ENCODE measurements around the gene TRERF1. TPM values are rescaled to one million over a fixed set of nuclear protein-coding genes. Genes with fewer than 3 reads are reported as not detected.
A peak's percentile ranks its signal among the peaks of the same experiment; 100 is the strongest.

The TRERF1 gene
- polyA plus RNA-seq, 1 donor = 5.1 TPM

DNA sequence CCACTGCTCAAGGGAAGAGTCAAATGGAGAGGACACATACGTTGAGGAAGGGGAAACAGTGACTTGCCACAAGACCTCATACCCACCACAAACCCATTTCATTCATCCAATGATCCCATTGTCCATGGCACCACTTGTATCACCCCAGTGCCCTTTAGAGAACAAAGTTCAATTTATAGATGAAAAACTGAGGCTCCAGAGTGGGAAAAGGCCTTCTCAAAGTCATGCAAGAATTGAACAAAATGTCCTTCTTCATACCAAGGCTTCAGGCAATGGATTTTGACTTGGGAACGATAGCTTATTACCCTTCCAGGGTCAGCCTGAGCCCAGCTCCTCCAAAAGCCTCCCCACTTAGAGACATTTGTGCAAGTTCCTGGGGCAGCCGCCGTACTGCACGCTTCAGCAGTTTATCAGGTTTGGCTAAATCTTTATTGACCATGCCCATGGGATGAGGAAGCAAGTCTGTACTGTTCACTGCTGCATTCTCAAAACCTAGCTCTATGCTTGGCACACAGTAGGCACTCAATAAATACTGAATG lies 186.8 kb downstream of the TRERF1 start:
- Histone ChIP-seq H3K27ac (ENCODE audit: low read length) (no peak overlapping the region), H3K9me3 (ENCODE audit: control insufficient read depth, low read depth, low read length) (no peaks in the 10 kb centered on the region), H3K4me3 (ENCODE audit: low read length) (no peak overlapping the region), H3K27me3 (ENCODE audit: control insufficient read depth, insufficient read depth, low read length) (no peaks in the 10 kb centered on the region), H3K4me1 (ENCODE audit: control insufficient read depth, insufficient read depth, low read length) (peaks cover 19% of the 10 kb centered on the region), H3K36me3 (ENCODE audit: control insufficient read depth, insufficient read depth, low read length) (peaks cover 19% of the 10 kb centered on the region)
- WGBS (ENCODE audit: insufficient coverage, low lambda C conversion rate) = no CpG with 5 or more reads among the region's 5 CpGs
- DNase-seq = no peak

DNA sequence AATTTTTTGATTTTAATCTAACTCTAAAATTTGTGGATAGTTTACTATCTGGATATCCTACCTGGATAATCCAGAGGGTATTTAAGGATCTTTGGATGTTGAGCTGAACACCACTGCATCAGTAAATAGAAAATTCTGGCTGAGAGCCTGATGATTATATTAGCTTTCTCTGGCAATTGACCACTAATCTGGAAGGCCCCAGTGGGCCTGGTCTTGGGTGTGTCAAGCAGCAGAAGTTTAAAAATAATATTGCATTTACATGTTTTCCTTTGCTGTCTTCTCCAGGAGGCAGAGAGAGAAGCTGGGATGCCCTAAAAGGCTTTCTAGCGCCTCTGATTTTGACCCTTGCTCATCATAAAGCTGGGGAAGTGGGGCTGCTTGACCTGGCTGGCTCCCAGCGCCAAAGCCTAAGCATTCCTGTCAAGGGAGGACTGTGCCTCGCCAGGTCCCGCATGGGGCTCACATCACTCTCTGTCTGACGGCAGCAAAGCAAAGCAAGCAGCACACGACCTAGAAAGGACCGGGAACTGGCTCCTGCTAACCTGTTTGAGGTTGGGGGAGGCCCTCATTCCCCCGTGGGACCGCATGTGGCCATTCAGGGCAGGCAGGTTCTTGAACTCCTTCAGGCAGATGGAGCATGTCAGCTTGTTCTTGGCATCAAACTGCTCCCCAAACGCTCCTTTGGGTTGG lies 187.4 kb downstream of the TRERF1 start:
- WGBS (ENCODE audit: insufficient coverage, low lambda C conversion rate) = no CpG with 5 or more reads among the region's 10 CpGs
- no peak for DNase-seq
- Histone ChIP-seq H3K36me3 (ENCODE audit: control insufficient read depth, insufficient read depth, low read length) (peaks cover 19% of the 10 kb centered on the region), H3K4me3 (ENCODE audit: low read length) (no peak overlapping the region), H3K27me3 (ENCODE audit: control insufficient read depth, insufficient read depth, low read length) (no peaks in the 10 kb centered on the region), H3K27ac (ENCODE audit: low read length) (no peak overlapping the region), H3K9me3 (ENCODE audit: control insufficient read depth, low read depth, low read length) (no peaks in the 10 kb centered on the region), H3K4me1 (ENCODE audit: control insufficient read depth, insufficient read depth, low read length) (peaks cover 19% of the 10 kb centered on the region)

DNA sequence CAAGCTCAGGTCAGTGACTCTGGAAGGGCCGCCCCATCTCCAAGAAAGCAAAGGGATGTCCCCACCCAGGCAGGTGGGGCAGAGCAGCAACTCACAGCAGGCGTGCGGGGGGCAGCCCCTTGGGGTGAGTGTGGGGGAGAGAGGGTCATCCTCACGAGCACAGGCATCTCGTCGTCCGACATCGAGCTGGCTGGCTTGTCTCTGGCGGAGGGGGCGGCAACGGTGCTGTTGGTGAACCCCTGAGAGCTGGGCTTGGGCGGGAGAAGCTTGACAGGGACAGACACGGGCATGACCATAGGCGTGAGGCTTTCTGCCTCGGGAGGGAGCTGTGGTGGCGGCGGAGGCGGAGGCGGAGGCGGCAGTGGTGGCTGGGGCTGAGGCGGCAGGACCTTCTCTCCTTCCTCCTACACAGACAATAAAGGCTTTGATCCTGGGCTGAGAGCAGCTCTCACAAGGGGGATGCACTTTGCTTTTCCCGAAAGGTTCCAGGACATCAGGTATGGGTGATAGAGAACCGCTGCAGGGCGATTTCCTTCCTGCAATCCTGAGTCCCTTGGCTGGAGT lies 188.5 kb downstream of the TRERF1 start:
- no CpG with 5 or more reads among the region's 24 CpGs for WGBS (ENCODE audit: insufficient coverage, low lambda C conversion rate)
- H3K27ac ChIP-seq (ENCODE audit: low read length) = no peak overlapping the region
- H3K36me3 ChIP-seq (ENCODE audit: control insufficient read depth, insufficient read depth, low read length) = peaks cover 17% of the 10 kb centered on the region
- no peaks in the 10 kb centered on the region for H3K27me3 ChIP-seq (ENCODE audit: control insufficient read depth, insufficient read depth, low read length)
- no peak overlapping the region for H3K4me3 ChIP-seq (ENCODE audit: low read length)
- H3K9me3 ChIP-seq (ENCODE audit: control insufficient read depth, low read depth, low read length) = no peaks in the 10 kb centered on the region
- peaks cover 19% of the 10 kb centered on the region for H3K4me1 ChIP-seq (ENCODE audit: control insufficient read depth, insufficient read depth, low read length)
- DNase-seq = no peak

DNA sequence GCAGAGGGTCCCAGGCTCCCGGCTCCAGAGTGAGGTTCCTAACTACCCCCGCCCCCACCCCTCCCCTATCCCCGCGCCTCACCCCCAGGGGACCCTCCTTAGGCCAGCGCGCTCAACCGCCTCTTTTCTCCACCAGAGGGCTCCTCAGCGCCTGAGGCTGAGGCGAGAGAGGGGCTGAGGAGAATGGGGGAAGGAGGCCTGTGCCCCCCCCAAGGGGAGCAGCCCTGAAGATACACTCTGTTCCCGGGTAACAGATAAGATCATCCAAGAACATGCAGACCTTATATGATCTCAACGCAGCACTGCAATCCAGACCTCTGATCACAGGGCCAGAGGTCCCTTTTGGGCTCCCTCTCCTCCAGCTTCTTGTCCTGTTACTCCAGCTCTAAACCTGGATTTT lies 190.8 kb downstream of the TRERF1 start:
- DNase-seq = peak in 1 of 2 donors; percentile 37
- WGBS (ENCODE audit: insufficient coverage, low lambda C conversion rate) = no CpG with 5 or more reads among the region's 11 CpGs
- Histone ChIP-seq H3K9me3 (ENCODE audit: control insufficient read depth, low read depth, low read length) (no peaks in the 10 kb centered on the region), H3K4me1 (ENCODE audit: control insufficient read depth, insufficient read depth, low read length) (peaks cover 19% of the 10 kb centered on the region), H3K36me3 (ENCODE audit: control insufficient read depth, insufficient read depth, low read length) (peaks cover 22% of the 10 kb centered on the region), H3K4me3 (ENCODE audit: low read length) (no peak overlapping the region), H3K27ac (ENCODE audit: low read length) (no peak overlapping the region), H3K27me3 (ENCODE audit: control insufficient read depth, insufficient read depth, low read length) (no peaks in the 10 kb centered on the region)

DNA sequence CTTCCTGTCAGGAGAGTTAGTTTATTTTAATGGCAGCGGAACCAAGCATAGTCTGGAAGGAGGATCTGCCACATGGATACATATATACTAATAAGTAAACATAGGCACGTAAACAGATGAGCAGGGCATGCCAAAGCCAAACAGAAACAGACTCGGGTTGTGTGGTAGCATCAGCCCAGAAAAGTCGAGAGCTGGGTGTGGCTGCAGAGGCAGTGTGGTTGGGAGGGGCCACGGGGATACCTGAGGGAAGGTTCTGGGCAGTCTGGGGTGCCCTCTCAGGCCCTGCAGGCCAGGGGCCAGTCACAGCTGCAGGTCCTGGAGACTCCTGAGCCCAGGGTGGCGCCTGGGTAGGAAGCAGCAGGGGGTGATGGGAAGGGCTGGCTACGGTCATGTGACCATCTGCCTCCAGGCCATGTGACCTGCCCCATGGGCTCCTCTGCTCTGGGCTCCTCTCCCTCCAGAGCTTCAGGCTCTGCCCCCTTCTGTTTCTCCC lies 191.3 kb downstream of the TRERF1 start:
- DNase-seq = peak in 1 of 2 donors; percentile 57
- Histone ChIP-seq H3K27me3 (ENCODE audit: control insufficient read depth, insufficient read depth, low read length) (no peaks in the 10 kb centered on the region), H3K36me3 (ENCODE audit: control insufficient read depth, insufficient read depth, low read length) (peaks cover 22% of the 10 kb centered on the region), H3K4me1 (ENCODE audit: control insufficient read depth, insufficient read depth, low read length) (peaks cover 19% of the 10 kb centered on the region), H3K9me3 (ENCODE audit: control insufficient read depth, low read depth, low read length) (no peaks in the 10 kb centered on the region), H3K4me3 (ENCODE audit: low read length) (no peak overlapping the region), H3K27ac (ENCODE audit: low read length) (no peak overlapping the region)
- WGBS (ENCODE audit: insufficient coverage, low lambda C conversion rate) = no CpG with 5 or more reads among the region's 7 CpGs

DNA sequence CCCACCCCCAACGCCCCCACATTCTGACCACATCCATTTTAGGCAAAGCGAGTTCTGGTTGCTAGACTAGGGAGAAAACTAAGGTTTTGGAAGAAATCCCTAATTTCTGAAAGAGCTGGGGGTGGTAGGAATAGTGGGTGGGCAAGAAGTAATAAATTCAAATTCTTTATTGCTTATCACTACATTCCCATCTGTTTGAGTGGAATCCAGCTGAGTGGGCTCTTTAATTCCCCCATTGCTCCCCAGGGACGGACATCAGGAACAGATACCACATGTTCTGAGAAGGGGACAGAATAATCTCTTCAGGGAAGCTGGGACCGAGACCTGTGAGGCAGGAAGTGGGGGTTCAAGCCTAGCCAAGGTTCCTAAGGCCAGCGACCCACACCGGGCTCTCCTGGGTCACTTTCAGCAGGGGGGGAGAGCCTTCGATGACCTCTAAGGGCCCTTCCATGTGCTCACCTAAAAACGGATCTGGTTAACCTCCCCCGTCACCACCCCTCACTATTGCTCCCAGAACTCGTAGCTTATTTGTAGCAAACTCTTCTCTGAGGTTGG lies 191.8 kb downstream of the TRERF1 start:
- Histone ChIP-seq H3K27me3 (ENCODE audit: control insufficient read depth, insufficient read depth, low read length) (no peaks in the 10 kb centered on the region), H3K27ac (ENCODE audit: low read length) (no peak overlapping the region), H3K4me3 (ENCODE audit: low read length) (no peak overlapping the region), H3K36me3 (ENCODE audit: control insufficient read depth, insufficient read depth, low read length) (peaks cover 25% of the 10 kb centered on the region), H3K9me3 (ENCODE audit: control insufficient read depth, low read depth, low read length) (no peaks in the 10 kb centered on the region), H3K4me1 (ENCODE audit: control insufficient read depth, insufficient read depth, low read length) (peaks cover 19% of the 10 kb centered on the region)
- no CpG with 5 or more reads among the region's 10 CpGs for WGBS (ENCODE audit: insufficient coverage, low lambda C conversion rate)
- no peak for DNase-seq

DNA sequence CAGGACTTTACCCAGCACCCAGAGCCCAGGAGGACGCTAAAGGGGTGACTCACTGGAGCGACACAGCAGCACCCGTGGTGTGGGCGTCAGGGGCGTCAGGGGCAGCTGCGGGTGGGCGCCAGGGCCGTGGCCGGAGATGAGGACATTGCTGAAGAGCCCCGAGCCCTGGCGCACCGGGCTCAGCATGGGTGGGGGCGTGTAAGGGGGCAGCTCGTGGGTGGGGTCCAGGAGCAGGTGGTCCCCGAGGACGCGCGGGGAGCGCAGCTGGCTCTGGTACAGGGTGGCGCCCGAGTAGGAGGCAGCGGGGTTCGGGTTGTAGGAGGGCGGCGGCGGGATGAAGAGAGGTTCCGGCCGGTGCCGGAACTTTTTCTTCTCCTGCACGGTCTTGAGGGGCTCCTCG lies 192.4 kb downstream of the TRERF1 start:
- peaks cover 28% of the 10 kb centered on the region for H3K36me3 ChIP-seq (ENCODE audit: control insufficient read depth, insufficient read depth, low read length)
- no peak overlapping the region for H3K4me3 ChIP-seq (ENCODE audit: low read length)
- H3K27me3 ChIP-seq (ENCODE audit: control insufficient read depth, insufficient read depth, low read length) = no peaks in the 10 kb centered on the region
- peaks cover 18% of the 10 kb centered on the region for H3K4me1 ChIP-seq (ENCODE audit: control insufficient read depth, insufficient read depth, low read length)
- no peaks in the 10 kb centered on the region for H3K9me3 ChIP-seq (ENCODE audit: control insufficient read depth, low read depth, low read length)
- no peak overlapping the region for H3K27ac ChIP-seq (ENCODE audit: low read length)
- no CpG with 5 or more reads among the region's 31 CpGs for WGBS (ENCODE audit: insufficient coverage, low lambda C conversion rate)
- no peak for DNase-seq

DNA sequence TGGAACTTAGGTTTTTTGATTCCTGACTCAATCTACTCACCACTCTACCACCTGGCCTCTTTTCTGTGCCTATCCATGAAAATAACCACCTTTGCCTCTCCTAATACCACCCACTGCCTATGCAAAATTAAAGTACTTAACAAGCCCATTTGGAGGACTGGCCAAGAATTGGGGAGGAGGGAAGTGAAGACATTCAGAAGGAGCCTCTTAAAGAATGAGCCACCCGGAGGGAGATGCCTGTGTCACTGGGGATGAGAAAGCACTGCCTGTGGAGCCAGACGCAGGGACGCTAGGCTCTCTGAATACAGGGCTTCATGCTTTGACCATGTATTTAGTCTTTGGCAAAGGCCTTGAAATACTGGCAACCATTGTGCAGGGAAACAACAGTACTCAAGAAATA lies 194.1 kb downstream of the TRERF1 start:
- H3K27me3 ChIP-seq (ENCODE audit: control insufficient read depth, insufficient read depth, low read length) = no peaks in the 10 kb centered on the region
- peaks cover 16% of the 10 kb centered on the region for H3K4me1 ChIP-seq (ENCODE audit: control insufficient read depth, insufficient read depth, low read length)
- H3K36me3 ChIP-seq (ENCODE audit: control insufficient read depth, insufficient read depth, low read length) = peaks cover 34% of the 10 kb centered on the region
- H3K27ac ChIP-seq (ENCODE audit: low read length) = no peak overlapping the region
- no peak overlapping the region for H3K4me3 ChIP-seq (ENCODE audit: low read length)
- no peak for DNase-seq
- no CpG with 5 or more reads among the region's 3 CpGs for WGBS (ENCODE audit: insufficient coverage, low lambda C conversion rate)
- H3K9me3 ChIP-seq (ENCODE audit: control insufficient read depth, low read depth, low read length) = no peaks in the 10 kb centered on the region

DNA sequence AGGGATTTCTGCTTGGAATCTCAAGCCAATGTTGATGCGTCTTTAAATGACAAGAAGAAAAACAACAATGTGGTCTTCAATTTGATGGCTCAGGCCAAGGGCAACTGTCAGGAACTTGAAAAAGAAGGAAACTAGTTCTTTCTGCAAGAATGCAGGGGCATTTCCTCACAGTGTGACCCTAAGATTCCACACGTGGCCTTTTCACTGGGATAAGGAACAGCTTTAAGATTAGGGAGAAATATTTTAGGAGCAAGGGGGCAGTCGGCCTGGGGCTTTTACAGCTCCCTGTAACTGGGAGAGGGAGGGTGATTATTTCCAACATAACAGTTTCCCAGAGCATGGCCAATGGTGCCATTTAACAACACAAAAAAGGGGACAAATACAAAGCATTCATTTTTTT lies 194.7 kb downstream of the TRERF1 start:
- no peaks in the 10 kb centered on the region for H3K9me3 ChIP-seq (ENCODE audit: control insufficient read depth, low read depth, low read length)
- WGBS (ENCODE audit: insufficient coverage, low lambda C conversion rate) = no CpG with 5 or more reads among the region's 3 CpGs
- no peak overlapping the region for H3K27ac ChIP-seq (ENCODE audit: low read length)
- peaks cover 16% of the 10 kb centered on the region for H3K4me1 ChIP-seq (ENCODE audit: control insufficient read depth, insufficient read depth, low read length)
- H3K36me3 ChIP-seq (ENCODE audit: control insufficient read depth, insufficient read depth, low read length) = peaks cover 36% of the 10 kb centered on the region
- no peak overlapping the region for H3K4me3 ChIP-seq (ENCODE audit: low read length)
- DNase-seq = no peak
- no peaks in the 10 kb centered on the region for H3K27me3 ChIP-seq (ENCODE audit: control insufficient read depth, insufficient read depth, low read length)

DNA sequence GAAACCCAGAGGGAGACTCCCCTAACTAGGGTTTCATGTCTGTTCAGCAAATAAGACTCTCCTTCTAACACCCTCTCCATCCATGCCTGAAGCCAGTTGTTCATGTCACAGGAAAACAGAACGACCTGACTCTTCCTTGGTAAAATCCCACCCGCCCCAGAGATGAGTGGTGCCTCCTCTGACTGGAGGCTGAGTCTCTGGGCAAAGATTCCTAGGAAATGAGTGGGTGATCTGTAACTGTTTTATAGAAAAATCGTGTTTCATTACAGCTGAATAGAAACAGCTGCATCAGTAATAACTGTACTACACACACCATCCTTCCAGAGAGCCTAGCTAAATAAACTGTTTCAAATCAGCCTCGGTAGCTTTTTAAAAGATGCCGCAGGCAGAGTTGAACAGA lies 196.7 kb downstream of the TRERF1 start:
- H3K4me3 ChIP-seq (ENCODE audit: low read length) = no peak overlapping the region
- DNase-seq = no peak
- no CpG with 5 or more reads among the region's 5 CpGs for WGBS (ENCODE audit: insufficient coverage, low lambda C conversion rate)
- H3K27me3 ChIP-seq (ENCODE audit: control insufficient read depth, insufficient read depth, low read length) = no peaks in the 10 kb centered on the region
- H3K27ac ChIP-seq (ENCODE audit: low read length) = no peak overlapping the region
- no peaks in the 10 kb centered on the region for H3K9me3 ChIP-seq (ENCODE audit: control insufficient read depth, low read depth, low read length)
- H3K4me1 ChIP-seq (ENCODE audit: control insufficient read depth, insufficient read depth, low read length) = no peaks in the 10 kb centered on the region
- peaks cover 36% of the 10 kb centered on the region for H3K36me3 ChIP-seq (ENCODE audit: control insufficient read depth, insufficient read depth, low read length)

All from large intestine (tissue), 3 donors.